HG03354 (cell line): ENCODE data around the gene SRGAP2B.
"Not testable (repeated sequence)": the region's sequence is repeated elsewhere in the genome, so short reads cannot be mapped to it uniquely, and the experiment has no call there.

Source experiments
- ATAC-seq: cut with Tn5 transposase; IDR thresholded peaks from one replicate; pipeline ENCODE4 v1.9.1; 2021; ENCODE audit warnings: mild to moderate bottlenecking; ENCODE audit not compliant: unreplicated experiment, poor library complexity, severe bottlenecking

SRGAP2B gene

GRCh38 chr1:145048181-145048856 lies 46.8 kb downstream of the SRGAP2B start:
- not testable (repeated sequence) for ATAC-seq

- peak; percentile 54 for ATAC-seq
Measured at GRCh38 chr1:145047553-145047952, 47.6 kb downstream of the SRGAP2B start.

DNA sequence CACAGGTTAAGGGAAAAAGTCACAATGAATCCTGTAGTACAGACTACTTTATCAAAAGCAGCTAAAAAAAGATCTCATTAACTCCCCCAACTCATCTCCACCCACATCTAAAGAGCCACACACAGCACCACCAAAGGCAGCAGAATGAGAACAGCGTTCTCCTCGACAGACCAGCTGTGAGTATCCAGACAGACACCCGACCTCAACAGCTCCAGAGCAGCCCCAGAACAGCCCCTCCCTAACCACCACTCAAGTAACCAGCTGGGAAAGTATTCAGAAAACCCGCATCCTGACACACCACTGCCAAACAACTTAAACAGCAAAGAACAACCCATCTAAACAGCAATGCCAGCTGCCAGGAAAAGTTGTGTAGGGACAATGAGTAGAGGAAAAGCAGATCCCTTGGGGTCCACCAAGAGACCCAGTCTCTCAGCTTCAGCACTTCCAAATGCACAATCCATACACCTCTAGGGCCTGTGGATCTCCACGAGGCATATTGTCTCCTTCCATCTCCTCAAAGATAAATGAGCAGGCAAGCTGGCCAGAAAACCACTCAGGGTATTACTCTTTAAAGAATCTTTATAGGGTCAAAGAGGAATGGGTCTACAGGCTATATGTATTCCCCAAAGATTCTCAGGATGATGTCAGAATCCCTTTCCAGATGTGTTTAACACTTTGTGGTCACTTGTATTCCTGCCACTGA lies 49.4 kb downstream of the SRGAP2B start:
- ATAC-seq, result not testable (repeated sequence)

DNA sequence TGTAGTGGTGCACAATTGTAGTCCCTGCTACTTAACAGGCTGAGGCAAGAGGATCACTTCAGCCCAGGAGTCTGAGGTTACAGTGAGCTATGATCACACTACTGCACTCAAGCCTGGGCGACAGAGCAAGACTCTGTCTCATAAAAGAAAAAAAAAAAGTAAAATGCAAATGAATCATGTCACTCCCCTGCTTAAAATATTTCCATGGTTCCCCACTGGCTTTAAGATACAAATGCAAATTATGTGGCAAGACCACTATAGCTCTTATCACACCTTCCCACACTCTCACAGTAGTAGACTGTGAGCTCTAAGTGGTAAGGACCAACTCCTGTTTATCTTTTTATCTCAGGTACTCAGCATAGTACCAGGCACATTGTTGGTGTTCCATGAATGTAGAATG lies 53.6 kb downstream of the SRGAP2B start:
- ATAC-seq, result peak; percentile 93

GRCh38 chr1:145036019-145036418 lies 59.1 kb downstream of the SRGAP2B start:
- not testable (repeated sequence) for ATAC-seq

DNA sequence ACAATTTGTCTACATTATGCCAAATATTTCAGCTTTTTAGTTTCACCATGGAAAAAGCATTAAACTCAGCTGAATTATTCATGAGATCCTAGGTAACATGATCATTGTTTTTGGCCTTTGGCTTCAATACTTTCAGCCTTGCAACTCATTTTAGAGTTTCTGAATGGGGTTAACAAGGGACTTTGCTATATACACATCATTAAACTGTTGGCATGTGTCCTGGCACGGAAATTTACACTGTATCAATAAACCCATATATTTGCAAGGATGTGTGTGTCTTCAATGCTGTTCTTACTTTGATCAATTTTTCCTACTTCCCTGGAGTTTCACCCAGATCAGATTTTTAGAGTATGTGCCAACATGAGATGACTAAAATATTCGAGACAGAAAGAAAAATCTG lies 61.6 kb downstream of the SRGAP2B start:
- ATAC-seq, result not testable (repeated sequence)

- not testable (repeated sequence) for ATAC-seq
Measured at GRCh38 chr1:145027251-145027650, 67.9 kb downstream of the SRGAP2B start.

- not testable (repeated sequence) for ATAC-seq
Measured at GRCh38 chr1:145025286-145025685, 69.8 kb downstream of the SRGAP2B start.

DNA sequence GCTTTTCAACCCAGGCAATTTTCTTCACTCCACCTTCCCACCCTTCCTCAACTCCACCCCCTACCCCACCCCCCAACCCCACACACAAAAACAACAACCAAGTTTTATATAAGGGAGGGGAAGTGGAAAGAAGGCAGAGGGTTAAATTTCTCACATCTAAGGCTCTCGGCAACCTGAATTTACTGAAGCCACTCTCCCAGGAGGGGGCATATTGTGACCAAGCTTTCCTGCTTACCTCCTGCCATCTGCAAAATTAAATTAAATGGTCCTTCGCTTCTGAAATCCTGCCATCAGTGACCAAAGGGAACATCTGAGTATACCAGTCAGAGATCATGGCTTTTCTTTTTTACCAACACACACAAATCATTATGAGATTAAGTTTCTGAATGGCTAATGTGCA lies 72.9 kb downstream of the SRGAP2B start:
- not testable (repeated sequence) for ATAC-seq

DNA sequence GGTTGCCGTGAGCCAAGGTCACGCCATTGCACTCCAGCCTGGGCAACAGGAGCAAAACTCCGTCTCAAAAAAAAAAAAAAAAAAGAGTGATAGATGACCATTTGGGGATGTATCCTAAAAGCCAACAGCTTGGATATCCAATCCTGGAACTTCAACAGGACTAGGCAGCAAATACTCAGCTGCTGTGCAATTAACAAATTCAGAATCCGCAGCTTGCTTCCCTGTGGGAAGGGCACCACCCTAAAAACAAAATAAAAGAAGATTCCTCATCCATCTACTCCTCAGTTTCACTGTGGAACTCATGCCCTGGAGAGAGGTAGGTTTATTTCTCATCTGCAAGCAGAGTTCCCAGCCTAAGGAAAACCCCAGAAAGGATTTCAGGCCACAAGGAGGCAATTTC lies 73.4 kb downstream of the SRGAP2B start:
- not testable (repeated sequence) for ATAC-seq

DNA sequence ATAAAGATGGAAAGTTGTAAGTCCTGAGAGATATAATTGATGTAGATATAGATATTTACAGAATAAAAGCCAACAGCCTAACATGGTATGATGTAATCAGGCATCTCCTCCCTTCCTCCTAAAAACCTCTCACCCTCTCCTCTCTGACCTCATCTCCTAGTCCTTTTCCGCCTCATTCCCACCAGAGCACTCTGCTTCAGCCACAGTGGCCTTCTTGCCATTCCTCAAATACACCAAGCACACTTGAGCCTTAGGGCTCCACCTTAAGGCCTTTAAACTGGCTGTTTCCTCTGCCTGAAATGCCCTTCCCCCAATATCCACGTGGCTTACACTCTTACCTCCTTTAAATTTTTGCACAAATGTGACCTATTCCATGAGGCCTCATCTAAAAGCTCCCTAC lies 75.4 kb downstream of the SRGAP2B start:
- not testable (repeated sequence) for ATAC-seq

DNA sequence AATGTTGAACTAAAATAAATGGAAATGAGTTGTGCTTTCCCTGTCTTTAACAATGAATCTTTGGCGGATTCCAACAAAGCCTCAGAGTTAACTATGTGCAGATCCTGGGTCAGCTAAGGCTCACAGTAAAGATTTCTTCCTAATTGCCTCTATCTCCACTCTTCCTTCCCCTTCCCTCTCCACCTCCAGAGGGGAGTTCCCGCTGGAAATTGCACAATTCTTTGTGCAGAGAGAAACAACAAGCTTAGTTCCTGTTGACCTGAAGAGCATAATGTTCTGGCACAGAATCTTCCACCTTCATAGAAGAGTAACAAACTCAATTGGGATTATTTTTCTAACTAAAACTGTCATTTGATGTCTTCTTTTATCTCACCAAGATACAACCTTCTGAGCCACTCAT lies 77.4 kb downstream of the SRGAP2B start:
- not testable (repeated sequence) for ATAC-seq

GRCh38 chr1:145016492-145016862 lies 78.7 kb downstream of the SRGAP2B start:
- not testable (repeated sequence) for ATAC-seq

- ATAC-seq, result peak; percentile 81
Measured at GRCh38 chr1:145015744-145016491, 79.2 kb downstream of the SRGAP2B start.

DNA sequence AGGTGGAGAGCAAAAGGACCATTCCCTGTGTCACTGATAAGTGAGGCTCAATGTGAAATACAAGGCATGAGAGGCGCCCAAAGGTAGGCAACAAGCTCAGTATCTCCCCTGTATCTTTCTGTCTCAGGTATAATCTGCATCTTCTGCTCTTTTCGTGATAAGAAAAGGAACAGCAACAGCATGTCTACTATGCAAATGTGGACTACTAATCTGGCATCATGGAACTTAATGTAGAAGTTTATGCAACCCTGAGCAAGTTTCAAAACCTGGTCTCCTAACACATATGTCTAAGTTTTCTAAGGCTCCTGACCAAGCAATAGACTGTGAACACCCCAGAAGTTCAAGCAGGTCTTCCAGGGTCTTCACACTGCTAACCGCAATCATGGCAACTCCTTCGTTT lies 81.8 kb downstream of the SRGAP2B start:
- ATAC-seq, result peak; percentile 39

DNA sequence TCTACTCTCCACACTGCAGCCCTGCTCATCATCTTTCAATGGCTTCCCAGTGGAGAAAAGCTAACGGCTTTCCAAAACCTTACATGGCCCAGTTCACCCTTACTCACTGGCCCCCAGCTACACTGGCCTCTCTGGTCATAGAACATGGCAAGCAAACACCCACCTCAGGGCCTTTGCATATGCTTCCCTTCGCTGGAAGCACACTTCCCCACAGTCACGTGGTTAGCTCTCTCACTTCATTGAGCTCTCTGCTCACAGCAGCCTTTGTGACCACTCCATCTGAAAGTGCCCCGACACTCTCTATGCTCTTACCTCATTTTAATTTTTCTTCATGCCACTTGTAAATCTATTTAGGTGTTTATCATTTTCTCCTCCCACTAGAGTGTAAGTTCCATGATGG lies 83.3 kb downstream of the SRGAP2B start:
- ATAC-seq, result not testable (repeated sequence)

DNA sequence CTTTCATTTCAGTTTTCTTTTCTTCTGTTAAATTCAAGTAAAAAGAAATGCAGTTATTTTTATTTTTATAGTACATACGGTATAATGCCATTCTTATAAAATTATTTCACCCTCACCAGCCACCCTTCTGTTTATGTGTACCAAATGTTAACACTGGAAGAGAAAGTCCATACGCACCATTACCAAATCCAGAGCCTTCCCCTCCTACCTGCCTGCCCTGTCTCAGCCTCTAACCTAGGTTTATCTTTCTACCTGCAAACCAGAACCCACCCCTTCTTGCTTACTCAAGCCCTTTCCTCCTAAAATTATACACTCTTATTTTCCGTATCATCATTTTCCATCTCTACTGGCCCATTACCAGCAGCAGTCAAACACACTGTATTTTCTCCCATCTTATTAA lies 84.5 kb downstream of the SRGAP2B start:
- not testable (repeated sequence) for ATAC-seq

GRCh38 chr1:145009928-145010327 lies 85.2 kb downstream of the SRGAP2B start:
- ATAC-seq, result not testable (repeated sequence)

DNA sequence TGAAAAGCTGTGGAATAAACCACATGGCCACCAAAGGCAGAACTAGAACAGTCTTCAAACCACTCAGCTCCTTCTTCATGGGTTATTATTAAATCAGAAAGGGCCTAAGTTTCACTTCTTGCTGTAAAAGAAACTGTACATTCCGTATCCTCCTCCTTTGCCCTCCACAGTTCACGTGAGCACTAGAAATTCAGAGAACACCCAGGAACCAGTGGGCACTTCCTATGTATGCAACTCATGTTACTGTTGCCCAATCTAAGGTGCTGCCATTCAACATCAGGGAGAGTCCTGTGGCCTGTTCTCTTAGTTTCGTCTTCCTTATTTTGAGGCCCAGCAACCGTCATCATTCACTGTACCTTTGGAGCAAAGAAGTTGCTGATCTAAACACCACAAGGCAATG lies 86.7 kb downstream of the SRGAP2B start:
- ATAC-seq, result not testable (repeated sequence)

DNA sequence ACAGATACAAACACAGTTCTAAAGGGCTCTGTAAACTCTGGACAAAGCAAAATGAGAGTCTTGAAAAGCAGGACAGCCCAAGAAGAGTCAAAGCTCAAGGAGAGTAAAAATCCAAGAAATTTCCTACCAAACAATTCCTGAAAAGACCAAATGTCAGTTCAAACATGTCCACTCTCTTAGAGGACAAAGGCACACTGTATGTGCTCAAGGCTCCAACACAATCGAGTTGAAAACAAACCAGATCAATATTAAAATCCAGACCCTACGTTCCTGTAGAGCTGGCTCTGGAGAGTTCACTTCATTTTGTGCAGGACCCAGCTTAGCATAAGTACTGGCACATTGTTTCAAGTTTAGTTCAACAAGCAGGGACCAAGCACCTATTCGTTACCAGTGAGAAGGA lies 90.0 kb downstream of the SRGAP2B start:
- not testable (repeated sequence) for ATAC-seq

GRCh38 chr1:145001381-145001780 lies 93.7 kb downstream of the SRGAP2B start:
- not testable (repeated sequence) for ATAC-seq
